Spleen (tissue), 11 donors: ENCODE results near the gene TTC27. TPM values are rescaled to one million over a fixed set of nuclear protein-coding genes. Genes with fewer than 3 reads are reported as not detected.

ENCODE experiments used
- DNase-seq: peaks from one replicate; pipeline ENCODE4 v3.0.0-alpha.2; 2020
- H3K27ac ChIP-seq, 8 donors: fragments of 200-600 bp; sonication (generic) in 7 of 8; 1 replicate in 4 of 8; 2 replicates in 4 of 8; pipeline versions ENCODE4 v1.5.0 to v1.8.0; 2016 to 2021; ENCODE audit warnings: inconsistent platforms in 4 of 8, mild to moderate bottlenecking in 4 of 8, moderate library complexity in 1 of 8
- H3K27me3 ChIP-seq, 7 donors: fragments of 200-600 bp; sonication (generic) in 6 of 7; replicated peaks in 1 of 7; 1 replicate in 4 of 7; 2 replicates in 3 of 7; pipeline versions ENCODE4 v1.5.0 to v1.8.0; 2016 to 2021; ENCODE audit warnings: inconsistent platforms in 3 of 7, mild to moderate bottlenecking in 1 of 7
- H3K36me3 ChIP-seq, 6 donors: fragments of 200-600 bp; sonication (generic) in 5 of 6; 1 replicate in 4 of 6; 2 replicates in 2 of 6; pipeline versions ENCODE4 v1.5.0 to v1.8.0; 2016 to 2021; ENCODE audit warnings: inconsistent platforms in 2 of 6
- H3K4me1 ChIP-seq, 6 donors: fragments of 200-600 bp; sonication (generic) in 5 of 6; 1 replicate in 3 of 6; 2 replicates in 3 of 6; pipeline versions ENCODE4 v1.5.0 to v1.8.0; 2016 to 2021; ENCODE audit warnings: inconsistent platforms in 3 of 6
- H3K4me3 ChIP-seq, 8 donors: fragments of 200-600 bp; sonication (generic) in 7 of 8; 1 replicate in 4 of 8; 2 replicates in 4 of 8; pipeline versions ENCODE4 v1.5.0 to v1.8.0; 2016 to 2021; ENCODE audit warnings: inconsistent platforms in 4 of 8, mild to moderate bottlenecking in 4 of 8, moderate library complexity in 2 of 8
- H3K9me3 ChIP-seq, 8 donors: fragments of 200-600 bp; sonication (generic) in 7 of 8; 1 replicate in 4 of 8; 2 replicates in 4 of 8; pipeline versions ENCODE4 v1.5.0 to v1.8.0; 2016 to 2021; ENCODE audit warnings: inconsistent platforms in 4 of 8
- POLR2A ChIP-seq, 3 donors: fragments of 450-650 bp; IDR thresholded peaks; one replicate each; pipeline ENCODE4 v1.5.1; 2017; ENCODE audit warnings: antibody characterized with exemption in 3 of 3, mild to moderate bottlenecking in 1 of 3
- POLR2AphosphoS5 ChIP-seq, 3 donors: sonication (generic); formaldehyde crosslinking; IDR thresholded peaks; one replicate each; pipeline ENCODE4 v1.5.1; 2017; ENCODE audit warnings: antibody characterized with exemption in 3 of 3
- WGBS, 5 donors: extraction: QIAGEN DNeasy Blood & Tissue Kit in 3 of 5; methylation state at CpG; one replicate each; pipeline versions ENCODE4 v1.1.5 to v1.1.7; 2013 to 2018; 5-methylcytosine and 5-hydroxymethylcytosine counted together
- intact Hi-C: fragments of 100-400 bp; cut with DNase I; formaldehyde crosslinking; loops from one replicate; pipeline ENCODE4 v1.15.0; 2023; ENCODE audit warnings: low total_unique reads
- polyA plus RNA-seq, 3 donors: library from polyadenylated mRNA; stranded (reverse); fragments of 200-250 nt; gene quantifications; one replicate each; pipeline ENCODE4 v1.2.1, GENCODE V29; 2013
- total RNA-seq, 7 donors: library from RNA; depleted of rRNA in 3 of 7; stranded (reverse); fragments of >200 nt in 3 of 7; fragmentation: NEBNext Ultra II Directional in 4 of 7; extraction: Animal tissue kit (Norgen Biotek cat#: 25700) in 4 of 7; gene quantifications; one replicate each; pipeline versions ENCODE4 v1.1.0 to v1.2.1, GENCODE V29; 2016 to 2021
- TF ChIP-seq, protein P1 (sequence below), 11 experiments: fragments of 200-600 bp in 7 of 11; fragments of 450-650 bp in 4 of 11; sonication (generic) in 4 of 11; IDR thresholded peaks in 8 of 11; conservative IDR thresholded peaks in 3 of 11; 1 replicate in 7 of 11; 2 replicates in 4 of 11; pipeline versions ENCODE4 v1.4.0 to v1.8.0; 2016 to 2021; ENCODE audit warnings: antibody characterized with exemption in 11 of 11, inconsistent platforms in 4 of 11, mild to moderate bottlenecking in 1 of 11
- donor health status: healthy with polysubstance abuse.
- donor health status: DM: no; HTN: no; CAD: no; lungs with moderate emphysema.
- donor health status: DM: no; HTN: no; CAD: no.
- donor health status: Bipolar disorder and iron deficiency.
- donor health status: healthy.
- donor health status: DM: no; HTN: no; CAD: no.
- donor health status: DM: yes; HTN: yes; CAD: no.

Gene TTC27
- total and polyA plus RNA-seq, 10 donors = 9.0 to 28.5 (median 20.6) TPM

- intact Hi-C loops = no loop called here
- DNase-seq = no peak
- 66 to 90% (median 76%) methylated on average over 1 of the region's 1 CpG for WGBS, 5 donors
These were observed 140.7 kb downstream of the TTC27 start for GRCh38 chr2:32768387-32769174.

GRCh38 chr2:32770360-32770759 is 142.5 kb downstream of the TTC27 start:
- H3K27ac ChIP-seq = no peak overlapping the region
- intact Hi-C loops = loop anchor here (10.0 kb wide), 1 partner anchor 814 kb away; no protein-coding TSS in a partner anchor

More at GRCh38 chr2:32768387-32769174, 140.7 kb downstream of the TTC27 start:
- peaks cover 0 to 30% (median 4%) of the 10 kb centered on the region in 6 donors for H3K36me3 ChIP-seq
- no peaks in the 10 kb centered on the region for H3K27me3 ChIP-seq
- H3K27ac ChIP-seq = no peak overlapping the region
- no peak for TF ChIP-seq POLR2A (IDR thresholded peaks at IDR 0.05)
- TF ChIP-seq, protein P1, sequence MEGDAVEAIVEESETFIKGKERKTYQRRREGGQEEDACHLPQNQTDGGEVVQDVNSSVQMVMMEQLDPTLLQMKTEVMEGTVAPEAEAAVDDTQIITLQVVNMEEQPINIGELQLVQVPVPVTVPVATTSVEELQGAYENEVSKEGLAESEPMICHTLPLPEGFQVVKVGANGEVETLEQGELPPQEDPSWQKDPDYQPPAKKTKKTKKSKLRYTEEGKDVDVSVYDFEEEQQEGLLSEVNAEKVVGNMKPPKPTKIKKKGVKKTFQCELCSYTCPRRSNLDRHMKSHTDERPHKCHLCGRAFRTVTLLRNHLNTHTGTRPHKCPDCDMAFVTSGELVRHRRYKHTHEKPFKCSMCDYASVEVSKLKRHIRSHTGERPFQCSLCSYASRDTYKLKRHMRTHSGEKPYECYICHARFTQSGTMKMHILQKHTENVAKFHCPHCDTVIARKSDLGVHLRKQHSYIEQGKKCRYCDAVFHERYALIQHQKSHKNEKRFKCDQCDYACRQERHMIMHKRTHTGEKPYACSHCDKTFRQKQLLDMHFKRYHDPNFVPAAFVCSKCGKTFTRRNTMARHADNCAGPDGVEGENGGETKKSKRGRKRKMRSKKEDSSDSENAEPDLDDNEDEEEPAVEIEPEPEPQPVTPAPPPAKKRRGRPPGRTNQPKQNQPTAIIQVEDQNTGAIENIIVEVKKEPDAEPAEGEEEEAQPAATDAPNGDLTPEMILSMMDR (IDR thresholded peaks at IDR 0.05 in 8 of 11, conservative IDR thresholded peaks at IDR 0.05 in 3 of 11) = no peak
- no peak for TF ChIP-seq POLR2AphosphoS5 (IDR thresholded peaks at IDR 0.05)
- no peaks in the 10 kb centered on the region for H3K4me1 ChIP-seq
- no peaks in the 10 kb centered on the region for H3K9me3 ChIP-seq
- H3K4me3 ChIP-seq = no peak overlapping the region

DNA sequence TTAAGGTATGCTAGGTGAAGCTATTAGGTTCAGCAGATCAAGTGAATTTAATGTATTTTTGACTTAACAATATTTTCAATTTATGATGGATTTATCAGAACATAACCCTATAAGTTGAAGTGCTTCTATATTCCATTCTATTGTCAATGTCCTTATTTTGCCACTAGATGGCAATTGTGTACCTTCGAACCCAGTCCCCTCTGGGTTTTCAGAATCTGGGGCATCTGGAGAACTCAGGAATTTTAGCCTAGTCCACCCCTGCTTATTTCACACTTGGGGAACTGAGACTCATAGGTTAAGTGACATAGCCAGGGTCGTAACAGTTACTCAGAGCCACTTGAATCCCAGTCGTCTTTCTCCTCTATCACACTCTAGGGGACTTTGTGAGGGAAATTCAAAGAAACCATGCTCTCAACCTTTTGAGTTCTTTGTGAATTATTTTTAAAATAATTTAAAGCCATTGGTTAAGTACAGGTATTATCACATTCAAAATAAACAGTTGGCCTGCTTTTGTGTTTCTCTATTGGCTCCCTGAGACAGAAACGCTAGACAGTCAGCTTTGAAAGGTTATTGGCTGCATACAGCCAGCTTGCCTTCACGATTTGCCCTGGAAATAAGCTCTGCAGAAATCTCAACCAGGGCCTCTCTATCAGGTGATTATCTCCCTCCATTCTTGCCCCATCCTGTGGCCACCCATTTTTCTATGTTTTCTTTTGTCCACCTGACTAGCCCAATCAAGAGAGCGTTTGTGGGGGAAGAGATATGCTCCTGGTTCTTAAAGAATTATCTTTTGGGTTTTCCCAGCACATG is 145.0 kb downstream of the TTC27 start:
- TF ChIP-seq POLR2AphosphoS5 (IDR thresholded peaks at IDR 0.05) = no peak
- TF ChIP-seq, protein P1 (IDR thresholded peaks at IDR 0.05 in 8 of 11, conservative IDR thresholded peaks at IDR 0.05 in 3 of 11) = peak in 10 of 11 experiments; percentile 26 to 65 (median 54)
- Histone ChIP-seq H3K27ac (no peak overlapping the region), H3K4me1 (no peaks in the 10 kb centered on the region), H3K9me3 (no peaks in the 10 kb centered on the region), H3K36me3 (peaks cover 0 to 8% (median 0%) of the 10 kb centered on the region in 6 donors), H3K4me3 (no peak overlapping the region), H3K27me3 (no peaks in the 10 kb centered on the region)
- 61 to 76% (median 74%) methylated on average over 6 of the region's 6 CpGs for WGBS, 5 donors
- no peak for DNase-seq
- intact Hi-C loops = loop anchor here (10.0 kb wide), 1 partner anchor 812 kb away; no protein-coding TSS in a partner anchor

More at GRCh38 chr2:32770360-32770759, 142.5 kb downstream of the TTC27 start:
- Histone ChIP-seq H3K4me1 (no peaks in the 10 kb centered on the region), H3K36me3 (peaks cover 0 to 18% (median 4%) of the 10 kb centered on the region in 6 donors), H3K4me3 (no peak overlapping the region), H3K27me3 (no peaks in the 10 kb centered on the region), H3K9me3 (no peaks in the 10 kb centered on the region)
- TF ChIP-seq POLR2A (IDR thresholded peaks at IDR 0.05) = no peak
- no peak for TF ChIP-seq POLR2AphosphoS5 (IDR thresholded peaks at IDR 0.05)
- TF ChIP-seq, protein P1 (IDR thresholded peaks at IDR 0.05 in 8 of 11, conservative IDR thresholded peaks at IDR 0.05 in 3 of 11) = no peak
- 89 to 93% (median 91%) methylated on average over 5 of the region's 5 CpGs for WGBS, 5 donors
- no peak for DNase-seq
